Liver (tissue), 9 donors: Measurements from ENCODE around the gene EN1. TPM values are rescaled to one million over a fixed set of nuclear protein-coding genes. Genes with fewer than 3 reads are reported as not detected.

Experiments
- DNase-seq: peaks from one replicate; pipeline ENCODE4 v3.0.0-alpha.2; 2017; ENCODE audit warnings: low spot score
- H3K27ac ChIP-seq, 2 donors: one replicate each; pipeline ENCODE4 v1.7.0; 2013; ENCODE audit warnings: inconsistent platforms in 2 of 2, low read length in 2 of 2, control low read depth in 1 of 2, low read depth in 1 of 2, mild to moderate bottlenecking in 1 of 2
- H3K27me3 ChIP-seq, 4 donors: one replicate each; pipeline versions ENCODE4 v1.6.1 to v1.7.0; 2013; ENCODE audit warnings: low read length in 3 of 4, inconsistent platforms in 1 of 4, mild to moderate bottlenecking in 1 of 4, moderate library complexity in 1 of 4; ENCODE audit not compliant: control insufficient read depth in 4 of 4, insufficient read depth in 4 of 4
- H3K36me3 ChIP-seq, 4 donors: one replicate each; pipeline versions ENCODE4 v1.6.1 to v1.7.0; 2013; ENCODE audit warnings: low read length in 3 of 4, mild to moderate bottlenecking in 3 of 4, low read depth in 1 of 4, moderate library complexity in 1 of 4; ENCODE audit not compliant: control insufficient read depth in 4 of 4, insufficient read depth in 3 of 4
- H3K4me1 ChIP-seq, 4 donors: one replicate each; pipeline versions ENCODE4 v1.6.1 to v1.7.0; 2013; ENCODE audit warnings: low read length in 3 of 4, mild to moderate bottlenecking in 3 of 4, moderate library complexity in 1 of 4; ENCODE audit not compliant: control insufficient read depth in 4 of 4, insufficient read depth in 4 of 4
- H3K4me3 ChIP-seq, 3 donors: one replicate each; pipeline versions ENCODE4 v1.6.1 to v1.7.0; 2013; ENCODE audit warnings: low read length in 3 of 3, control low read depth in 1 of 3, low read depth in 1 of 3, mild to moderate bottlenecking in 1 of 3
- H3K9ac ChIP-seq, 2 donors: one replicate each; pipeline ENCODE4 v1.7.0; 2013; ENCODE audit warnings: low read length in 2 of 2, mild to moderate bottlenecking in 2 of 2, moderate library complexity in 2 of 2, control low read depth in 1 of 2, low read depth in 1 of 2
- H3K9me3 ChIP-seq, 4 donors: one replicate each; pipeline versions ENCODE4 v1.6.1 to v1.7.0; 2013; ENCODE audit warnings: low read length in 3 of 4; ENCODE audit not compliant: control insufficient read depth in 4 of 4
- ATF3 ChIP-seq: IDR thresholded peaks from 2 replicates; pipeline ENCODE4 v1.6.1; 2016; ENCODE audit warnings: antibody characterized with exemption
- EGR1 ChIP-seq, 2 donors: IDR thresholded peaks; 2 replicates each; pipeline ENCODE4 v1.6.1; 2016 to 2018; ENCODE audit warnings: antibody characterized with exemption in 2 of 2, low read depth in 2 of 2
- FOXA2 ChIP-seq: IDR thresholded peaks from 2 replicates; pipeline ENCODE4 v1.6.1; 2016; ENCODE audit warnings: antibody characterized with exemption
- GABPA ChIP-seq, 2 donors: IDR thresholded peaks in 1 of 2; conservative IDR thresholded peaks in 1 of 2; 2 replicates each; pipeline ENCODE4 v1.6.1; 2016; ENCODE audit warnings: antibody characterized with exemption in 2 of 2, mild to moderate bottlenecking in 1 of 2, moderate library complexity in 1 of 2
- HNF4A ChIP-seq, 2 donors: conservative IDR thresholded peaks; 2 replicates each; pipeline ENCODE4 v1.6.1; 2016; ENCODE audit warnings: antibody characterized with exemption in 2 of 2, mild to moderate bottlenecking in 2 of 2
- HNF4G ChIP-seq: IDR thresholded peaks from 2 replicates; pipeline ENCODE4 v1.6.1; 2016; ENCODE audit warnings: antibody characterized with exemption
- JUND ChIP-seq, 2 donors: IDR thresholded peaks; 2 replicates each; pipeline ENCODE4 v1.6.1; 2016; ENCODE audit warnings: antibody characterized with exemption in 2 of 2
- MAX ChIP-seq: IDR thresholded peaks from 2 replicates; pipeline ENCODE4 v1.6.1; 2016; ENCODE audit warnings: antibody characterized with exemption
- NR2F2 ChIP-seq: IDR thresholded peaks from 2 replicates; pipeline ENCODE4 v1.6.1; 2016; ENCODE audit warnings: antibody characterized with exemption
- RAD21 ChIP-seq, 2 donors: IDR thresholded peaks; 2 replicates each; pipeline ENCODE4 v1.6.1; 2016; ENCODE audit warnings: antibody characterized with exemption in 2 of 2, mild to moderate bottlenecking in 2 of 2
- RXRA ChIP-seq, 2 donors: IDR thresholded peaks; 2 replicates each; pipeline ENCODE4 v1.6.1; 2017 to 2018; ENCODE audit warnings: antibody characterized with exemption in 2 of 2, mild to moderate bottlenecking in 1 of 2
- TAF1 ChIP-seq: conservative IDR thresholded peaks from 2 replicates; pipeline ENCODE4 v1.6.1; 2016; ENCODE audit warnings: antibody characterized with exemption, mild to moderate bottlenecking
- YY1 ChIP-seq: IDR thresholded peaks from 2 replicates; pipeline ENCODE4 v1.6.1; 2016; ENCODE audit warnings: antibody characterized with exemption, mild to moderate bottlenecking
- ZBTB33 ChIP-seq: IDR thresholded peaks from 2 replicates; pipeline ENCODE4 v1.6.1; 2016; ENCODE audit warnings: antibody characterized with exemption
- WGBS: extraction: QIAGEN DNeasy Blood & Tissue Kit; methylation state at CpG from one replicate; pipeline ENCODE4 v1.1.7; 2013; 5-methylcytosine and 5-hydroxymethylcytosine counted together
- polyA plus RNA-seq, 2 donors: library from polyadenylated mRNA; stranded (reverse) in 1 of 2; unstranded in 1 of 2; fragments of 200-250 nt in 1 of 2; fragments of >200 nt in 1 of 2; fragmentation: Nextera tagmentation in 1 of 2; extraction: Ambion mirVana in 1 of 2; gene quantifications; one replicate each; pipeline versions ENCODE4 v1.2.1 to v1.2.3, GENCODE V29; 2013 to 2015
- total RNA-seq, 2 donors: library from RNA; depleted of rRNA; stranded (reverse); fragments of >200 nt; gene quantifications; one replicate each; pipeline ENCODE4 v1.2.3, GENCODE V29; 2014
- donor health status: healthy.
- donor health status: healthy.
- donor health status: healthy.
- donor health status: healthy.
- donor health status: healthy.

EN1 gene
- total and polyA plus RNA-seq, 4 donors: not detected

GRCh38 chr2:118812552-118812951 lies 34.9 kb downstream of the EN1 start:
- peaks cover 0 to 9% (median 0%) of the 10 kb centered on the region in 4 donors for H3K27me3 ChIP-seq

GRCh38 chr2:118811514-118812115 lies 35.8 kb downstream of the EN1 start:
- Histone ChIP-seq H3K27me3 (peaks cover 0 to 9% (median 0%) of the 10 kb centered on the region in 4 donors), H3K4me3 (no peak overlapping the region), H3K27ac (no peak overlapping the region), H3K9ac (no peak overlapping the region), H3K36me3 (no peaks in the 10 kb centered on the region), H3K9me3 (no peaks in the 10 kb centered on the region), H3K4me1 (peaks cover 0 to 9% (median 5%) of the 10 kb centered on the region in 4 donors)
- WGBS: 63% methylated on average over 2 of the region's 2 CpGs
- TF ChIP-seq MAX: no peak
- no peak for TF ChIP-seq RXRA (IDR thresholded peaks at IDR 0.05)
- TF ChIP-seq HNF4A (conservative IDR thresholded peaks at IDR 0.05): no peak
- no peak for DNase-seq

More at GRCh38 chr2:118812552-118812951, 34.9 kb downstream of the EN1 start:
- no peak for TF ChIP-seq YY1
- no peak for TF ChIP-seq TAF1
- TF ChIP-seq JUND (IDR thresholded peaks at IDR 0.05): no peak
- TF ChIP-seq ZBTB33: no peak
- no peak for TF ChIP-seq MAX
- no peak for TF ChIP-seq GABPA (IDR thresholded peaks at IDR 0.05 in 1 of 2, conservative IDR thresholded peaks at IDR 0.05 in 1 of 2)
- no peak for TF ChIP-seq FOXA2
- no peak for TF ChIP-seq HNF4A (conservative IDR thresholded peaks at IDR 0.05)
- no peak for TF ChIP-seq NR2F2
- TF ChIP-seq RAD21 (IDR thresholded peaks at IDR 0.05): no peak
- peaks cover 0 to 9% (median 5%) of the 10 kb centered on the region in 4 donors for H3K4me1 ChIP-seq
- H3K9me3 ChIP-seq: no peaks in the 10 kb centered on the region
- 44% methylated on average over 6 of the region's 6 CpGs for WGBS
- no peaks in the 10 kb centered on the region for H3K36me3 ChIP-seq
- H3K27ac ChIP-seq: no peak overlapping the region
- H3K9ac ChIP-seq: no peak overlapping the region
- H3K4me3 ChIP-seq: no peak overlapping the region
- no peak for DNase-seq

- no peak for DNase-seq
- Histone ChIP-seq H3K4me3 (no peak overlapping the region), H3K9ac (no peak overlapping the region), H3K36me3 (no peaks in the 10 kb centered on the region), H3K27me3 (peaks cover 0 to 9% (median 0%) of the 10 kb centered on the region in 4 donors), H3K4me1 (peaks cover 0 to 9% (median 5%) of the 10 kb centered on the region in 4 donors), H3K27ac (no peak overlapping the region), H3K9me3 (no peaks in the 10 kb centered on the region)
- WGBS: 86% methylated on average over 7 of the region's 7 CpGs
- TF ChIP-seq FOXA2: no peak
- TF ChIP-seq HNF4G: no peak
- TF ChIP-seq JUND (IDR thresholded peaks at IDR 0.05): no peak
- no peak for TF ChIP-seq EGR1 (IDR thresholded peaks at IDR 0.05; ENCODE audit: low read depth in 2 of 2)
- no peak for TF ChIP-seq ATF3
- TF ChIP-seq TAF1: no peak
Measured at GRCh38 chr2:118810766-118811165, 36.7 kb downstream of the EN1 start.
